Smooth muscle cell (in vitro differentiated cells): ENCODE data around the gene ARMH1. TPM values are rescaled to one million over a fixed set of nuclear protein-coding genes. Genes with fewer than 3 reads are reported as not detected.

Experiments
- DNase-seq: peaks from one replicate; lab custom pipeline; 2025; ENCODE audit not compliant: unreplicated experiment; lab: John Stamatoyannopoulos, UW
- H2AFZ ChIP-seq: fragments of 200-600 bp; sonication (generic); 2 replicates; pipeline ENCODE4 v1.6.0; 2016; ENCODE audit warnings: antibody characterized with exemption, low read depth, mild to moderate bottlenecking
- H3F3A ChIP-seq: fragments of 200-600 bp; sonication (generic); 2 replicates; pipeline ENCODE4 v1.6.0; 2017; ENCODE audit warnings: antibody characterized with exemption, low read depth
- H3K27ac ChIP-seq: fragments of 200-600 bp; sonication (generic); 2 replicates; pipeline ENCODE4 v1.5.1; 2016; ENCODE audit warnings: low read depth, mild to moderate bottlenecking
- H3K27me3 ChIP-seq: fragments of 200-600 bp; sonication (generic); 2 replicates; pipeline ENCODE4 v1.6.1; 2016; ENCODE audit warnings: low read depth, mild to moderate bottlenecking
- H3K36me3 ChIP-seq: fragments of 200-600 bp; sonication (generic); 2 replicates; pipeline ENCODE4 v1.5.1; 2016; ENCODE audit warnings: low read depth
- H3K4me1 ChIP-seq: fragments of 200-600 bp; sonication (generic); 2 replicates; pipeline ENCODE4 v1.5.1; 2016; ENCODE audit warnings: low read depth
- H3K4me2 ChIP-seq: fragments of 200-600 bp; sonication (generic); 2 replicates; pipeline ENCODE4 v1.6.0; 2016; ENCODE audit warnings: mild to moderate bottlenecking
- H3K4me3 ChIP-seq: fragments of 200-600 bp; sonication (generic); 2 replicates; pipeline ENCODE4 v1.5.1; 2016; ENCODE audit warnings: mild to moderate bottlenecking
- H3K79me2 ChIP-seq: fragments of 200-600 bp; sonication (generic); 2 replicates; pipeline ENCODE4 v1.6.0; 2016; ENCODE audit warnings: low read depth, mild to moderate bottlenecking
- H3K9ac ChIP-seq: fragments of 200-600 bp; sonication (generic); 2 replicates; pipeline ENCODE4 v1.6.0; 2016; ENCODE audit warnings: low read depth
- H3K9me3 ChIP-seq: fragments of 200-600 bp; sonication (generic); replicated peaks from 2 replicates; pipeline ENCODE4 v1.5.1; 2016; ENCODE audit warnings: low read depth
- H4K20me1 ChIP-seq: fragments of 200-600 bp; sonication (generic); 2 replicates; pipeline ENCODE4 v1.6.0; 2016; ENCODE audit warnings: low read depth
- WGBS: methylation state at CpG from one replicate; pipeline ENCODE4 v1.1.7; 2016; ENCODE audit warnings: low lambda C conversion rate; 5-methylcytosine and 5-hydroxymethylcytosine counted together
- polyA plus RNA-seq: library from polyadenylated mRNA; unstranded; fragments of >200 nt; fragmentation: Nextera tagmentation; extraction: Ambion mirVana; gene quantifications from 2 replicates; pipeline ENCODE4 v1.2.1, GENCODE V29; 2016
- total RNA-seq: library from RNA; depleted of rRNA; stranded (reverse); fragments of >200 nt; gene quantifications from 2 replicates; pipeline ENCODE4 v1.2.3, GENCODE V29; 2014
- TF ChIP-seq, protein P1 (sequence below): fragments of 200-600 bp; sonication (generic); IDR thresholded peaks from 2 replicates; pipeline ENCODE4 v1.5.1; 2017; ENCODE audit warnings: borderline replicate concordance, mild to moderate bottlenecking, antibody characterized with exemption; ENCODE audit not compliant: insufficient read depth, poor library complexity, severe bottlenecking

The ARMH1 gene
- total and polyA plus RNA-seq, 2 experiments from 2014 or later: 1.5 to 8.3 TPM

DNA sequence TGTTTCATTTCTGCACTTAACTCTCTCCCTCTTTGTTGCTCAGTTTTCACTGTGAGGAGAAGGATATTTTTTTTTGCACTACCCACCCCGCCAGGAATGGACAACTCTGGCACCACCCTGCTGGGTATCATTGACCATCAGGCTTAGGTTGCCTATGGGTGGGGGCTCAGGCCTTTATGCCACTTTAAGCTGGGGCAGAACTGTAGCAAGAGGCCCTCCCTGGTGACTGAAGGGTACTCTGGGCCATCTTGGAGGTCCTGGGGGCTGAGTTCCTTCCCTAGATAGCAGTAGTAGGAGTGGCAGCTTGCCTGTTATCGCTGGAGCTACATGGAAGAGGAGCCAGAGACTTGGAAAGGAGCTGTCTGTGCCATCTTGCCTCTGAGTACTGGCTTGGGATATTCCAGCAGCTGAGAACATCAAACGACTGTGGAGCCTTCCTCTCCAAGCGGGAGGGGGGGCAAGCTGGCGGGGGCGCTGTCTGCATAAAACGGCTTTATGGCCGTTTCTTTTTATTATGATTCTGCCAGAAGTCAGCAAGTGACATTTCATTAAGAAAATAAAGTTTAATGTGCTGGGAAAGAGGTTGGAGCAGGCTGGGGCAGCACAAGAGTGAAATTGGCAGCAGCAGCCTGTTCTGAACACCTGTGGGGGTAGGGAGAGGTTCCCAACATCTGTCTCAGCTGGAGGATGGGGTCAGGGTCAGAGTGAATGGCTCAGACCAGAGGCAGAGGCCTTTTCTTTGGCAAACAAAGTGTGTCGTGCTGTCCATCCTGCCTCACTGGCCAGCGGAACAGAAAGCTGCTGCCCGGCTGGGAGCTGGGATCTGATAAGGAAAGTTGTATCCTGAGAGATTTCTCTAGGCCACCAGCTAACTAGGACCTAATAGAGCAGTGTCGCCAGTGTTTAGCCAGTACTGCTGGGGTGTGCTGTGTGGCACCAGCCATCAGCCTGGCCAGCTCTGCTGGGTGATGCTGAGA is 33.1 kb upstream of the ARMH1 start:
- 95% methylated on average over 12 of the region's 12 CpGs for WGBS
- DNase-seq: no peak
- no peak overlapping the region for H2AFZ ChIP-seq
- H3K36me3 ChIP-seq: peaks cover 3% of the 10 kb centered on the region
- H3K4me3 ChIP-seq: no peak overlapping the region
- peaks cover 24% of the 10 kb centered on the region for H4K20me1 ChIP-seq
- TF ChIP-seq, protein P1, sequence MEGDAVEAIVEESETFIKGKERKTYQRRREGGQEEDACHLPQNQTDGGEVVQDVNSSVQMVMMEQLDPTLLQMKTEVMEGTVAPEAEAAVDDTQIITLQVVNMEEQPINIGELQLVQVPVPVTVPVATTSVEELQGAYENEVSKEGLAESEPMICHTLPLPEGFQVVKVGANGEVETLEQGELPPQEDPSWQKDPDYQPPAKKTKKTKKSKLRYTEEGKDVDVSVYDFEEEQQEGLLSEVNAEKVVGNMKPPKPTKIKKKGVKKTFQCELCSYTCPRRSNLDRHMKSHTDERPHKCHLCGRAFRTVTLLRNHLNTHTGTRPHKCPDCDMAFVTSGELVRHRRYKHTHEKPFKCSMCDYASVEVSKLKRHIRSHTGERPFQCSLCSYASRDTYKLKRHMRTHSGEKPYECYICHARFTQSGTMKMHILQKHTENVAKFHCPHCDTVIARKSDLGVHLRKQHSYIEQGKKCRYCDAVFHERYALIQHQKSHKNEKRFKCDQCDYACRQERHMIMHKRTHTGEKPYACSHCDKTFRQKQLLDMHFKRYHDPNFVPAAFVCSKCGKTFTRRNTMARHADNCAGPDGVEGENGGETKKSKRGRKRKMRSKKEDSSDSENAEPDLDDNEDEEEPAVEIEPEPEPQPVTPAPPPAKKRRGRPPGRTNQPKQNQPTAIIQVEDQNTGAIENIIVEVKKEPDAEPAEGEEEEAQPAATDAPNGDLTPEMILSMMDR: no peak
- no peak overlapping the region for H3K9ac ChIP-seq
- peaks cover 5% of the 10 kb centered on the region for H3K4me1 ChIP-seq
- H3F3A ChIP-seq: no peaks in the 10 kb centered on the region
- no peaks in the 10 kb centered on the region for H3K27me3 ChIP-seq
- H3K9me3 ChIP-seq: no peaks in the 10 kb centered on the region
- H3K4me2 ChIP-seq: no peak overlapping the region
- no peaks in the 10 kb centered on the region for H3K79me2 ChIP-seq
- H3K27ac ChIP-seq: no peak overlapping the region

DNA sequence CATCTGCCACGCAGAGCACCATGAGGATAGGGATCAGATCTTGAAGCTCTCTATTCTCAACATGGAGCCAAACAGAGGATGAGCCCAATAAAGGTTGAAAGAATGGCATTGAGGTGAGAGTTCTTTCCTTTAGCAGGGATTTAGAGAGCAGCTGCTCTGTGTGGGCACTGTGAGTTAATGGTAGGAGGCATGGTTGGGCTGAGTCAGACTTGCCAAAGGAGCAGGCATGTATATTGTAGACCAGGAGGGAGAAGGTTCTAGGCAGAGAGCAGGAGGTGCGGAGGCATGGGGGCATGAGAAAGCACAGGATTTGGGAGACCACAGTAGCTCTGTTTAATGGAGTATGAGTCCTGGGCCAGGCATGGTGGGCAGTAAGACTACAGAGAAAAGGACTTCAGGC is 32.3 kb upstream of the ARMH1 start:
- WGBS: 95% methylated on average over 2 of the region's 2 CpGs
- Histone ChIP-seq H3K36me3 (peaks cover 3% of the 10 kb centered on the region), H3K4me1 (peaks cover 4% of the 10 kb centered on the region), H3K27ac (no peak overlapping the region), H3K27me3 (no peaks in the 10 kb centered on the region), H2AFZ (no peak overlapping the region), H3K79me2 (no peaks in the 10 kb centered on the region), H3K9ac (no peak overlapping the region), H4K20me1 (peaks cover 18% of the 10 kb centered on the region), H3K9me3 (no peaks in the 10 kb centered on the region), H3K4me2 (no peak overlapping the region), H3F3A (no peaks in the 10 kb centered on the region), H3K4me3 (no peak overlapping the region)
- TF ChIP-seq, protein P1: no peak
- no peak for DNase-seq

DNA sequence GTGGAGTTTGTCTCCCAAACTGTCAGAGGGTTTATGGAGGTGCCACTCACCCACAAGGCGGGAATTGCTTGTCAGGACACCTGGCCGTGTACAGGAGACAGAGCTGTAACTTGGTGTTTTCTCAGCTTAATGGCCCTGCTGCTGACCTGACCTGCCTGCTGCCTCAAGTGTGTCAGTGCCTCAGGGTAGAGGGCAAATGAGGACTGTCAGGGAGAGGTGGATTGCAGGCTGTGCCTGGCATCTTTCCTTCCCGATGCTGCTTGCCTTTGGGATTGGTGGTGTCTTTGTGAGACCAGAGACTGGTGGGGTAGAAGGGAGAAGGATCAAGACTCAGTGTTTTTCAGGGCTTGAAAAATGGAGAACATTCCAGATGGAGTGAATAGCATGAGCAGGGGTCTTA is 31.6 kb upstream of the ARMH1 start:
- WGBS: 90% methylated on average over 3 of the region's 3 CpGs
- H3F3A ChIP-seq: no peaks in the 10 kb centered on the region

More for the DNA sequence above, 31.6 kb upstream of the ARMH1 start:
- Histone ChIP-seq H4K20me1 (peaks cover 18% of the 10 kb centered on the region), H2AFZ (no peak overlapping the region), H3K4me1 (no peaks in the 10 kb centered on the region), H3K9me3 (no peaks in the 10 kb centered on the region), H3K4me2 (no peak overlapping the region), H3K36me3 (peaks cover 3% of the 10 kb centered on the region), H3K4me3 (no peak overlapping the region), H3K27ac (no peak overlapping the region), H3K27me3 (no peaks in the 10 kb centered on the region), H3K9ac (no peak overlapping the region), H3K79me2 (no peaks in the 10 kb centered on the region)
- DNase-seq: no peak
- TF ChIP-seq, protein P1: no peak
